Tracheal epithelial cell (primary cell): ENCODE results near the gene URM1. TPM values are rescaled to one million over a fixed set of nuclear protein-coding genes. Genes with fewer than 3 reads are reported as not detected.

ENCODE experiments used
- total RNA-seq: library from RNA; depleted of rRNA; stranded (reverse); fragments of >200 nt; gene quantifications from 2 replicates; pipeline ENCODE4 v1.2.1, GENCODE V29; 2014

Gene URM1
- total RNA-seq = 30.5 and 31.3 TPM in 2 replicates

GRCh38 chr9:128370752-128371629 lies at the start of gene URM1:
URM1 (plus strand) TSS chr9:128371374; CDS start chr9:128371381, 7 bp downstream.

GRCh38 chr9:128322404-128323211 lies 48.6 kb upstream of the URM1 start, which contains the start of the genes COQ4 and TRUB2:
COQ4 (plus strand) TSS chr9:128322839; CDS start chr9:128322859, 20 bp downstream.
TRUB2 (minus strand) TSS chr9:128322447; CDS start chr9:128322408, 39 bp downstream.

GRCh38 chr9:128339761-128340690 lies 31.1 kb upstream of the URM1 start, which contains the start of gene SLC27A4:
SLC27A4 (plus strand) TSS chr9:128340527; CDS start chr9:128343133, 2,606 bp downstream.

GRCh38 chr9:128420651-128421481 lies 49.7 kb downstream of the URM1 start, which contains the start of gene CERCAM:
CERCAM (plus strand) TSS chr9:128420857; CDS start chr9:128420878, 21 bp downstream.

Other genes starting within 250 kb of the URM1 start
- 65.2 and 112 TPM in 2 replicates for gene PTGES2, start 243.6 kb upstream of the URM1 start, total RNA-seq
- gene LCN2, start 221.9 kb upstream of the URM1 start, total RNA-seq = 20.5 and 154 TPM in 2 replicates
- 65.9 and 79.5 TPM in 2 replicates for gene BBLN, start 211.1 kb upstream of the URM1 start, total RNA-seq
- 16.9 and 25.6 TPM in 2 replicates for gene CIZ1, start 179.8 kb upstream of the URM1 start, total RNA-seq
- gene DNM1, start 168.0 kb upstream of the URM1 start, total RNA-seq = 2.8 and 6.5 TPM in 2 replicates
- 41.2 and 42.4 TPM in 2 replicates for gene GOLGA2, start 95.4 kb upstream of the URM1 start, total RNA-seq
- 18.8 and 22.8 TPM in 2 replicates for gene SWI5, start 95.1 kb upstream of the URM1 start, total RNA-seq
- 14.9 and 21.5 TPM in 2 replicates for gene TRUB2, start 48.9 kb upstream of the URM1 start, total RNA-seq
- gene COQ4, start 48.5 kb upstream of the URM1 start, total RNA-seq = 31.1 and 31.6 TPM in 2 replicates
- 18.1 and 33.0 TPM in 2 replicates for gene SLC27A4, start 30.8 kb upstream of the URM1 start, total RNA-seq
- 19.2 and 68.2 TPM in 2 replicates for gene CERCAM, start 49.5 kb downstream of the URM1 start, total RNA-seq
- 11.9 and 23.9 TPM in 2 replicates for gene ODF2, start 84.6 kb downstream of the URM1 start, total RNA-seq
- 23.6 and 29.6 TPM in 2 replicates for gene GLE1, start 133.3 kb downstream of the URM1 start, total RNA-seq
- gene SPTAN1, start 181.2 kb downstream of the URM1 start, total RNA-seq = 137 and 229 TPM in 2 replicates